HT-29 (cell line): ENCODE results near the gene COX19. TPM values are rescaled to one million over a fixed set of nuclear protein-coding genes. Genes with fewer than 3 reads are reported as not detected.
"Not testable (repeated sequence)": the region's sequence is repeated elsewhere in the genome, so short reads cannot be mapped to it uniquely, and the experiment has no call there.

Experiments
- DNase-seq: peaks from one replicate; pipeline ENCODE4 v3.0.0-alpha.2; 2015; ENCODE audit warnings: low spot score
- total RNA-seq: library from RNA; depleted of rRNA; stranded (reverse); fragments of >200 nt; shearing (Covaris generic); gene quantifications from 2 replicates; pipeline ENCODE4 v1.2.3, GENCODE V29; 2014

Gene COX19
- total RNA-seq, 1 experiment from 2014 or later: 21.6 TPM

- peak; percentile 87 for DNase-seq
These were observed 28.9 kb downstream of the COX19 start for GRCh38 chr7:946256-946996.

GRCh38 chr7:945556-946255, 29.6 kb downstream of the COX19 start:
- peak; percentile 100 for DNase-seq

- no peak for DNase-seq
These were observed 30.2 kb downstream of the COX19 start for GRCh38 chr7:945147-945555.

- peak; percentile 41 for DNase-seq
These were observed 30.6 kb downstream of the COX19 start for GRCh38 chr7:944744-945143.

- DNase-seq: not testable (repeated sequence)
These were observed 31.6 kb downstream of the COX19 start for GRCh38 chr7:943793-944192.

- no peak for DNase-seq
These were observed 34.5 kb downstream of the COX19 start for GRCh38 chr7:940599-941408.

GRCh38 chr7:939843-940242, 35.5 kb downstream of the COX19 start:
- DNase-seq: no peak

- no peak for DNase-seq
These were observed 36.7 kb downstream of the COX19 start for GRCh38 chr7:938546-939185.

GRCh38 chr7:937856-938484, 37.4 kb downstream of the COX19 start:
- DNase-seq: no peak

GRCh38 chr7:936386-937054, 38.8 kb downstream of the COX19 start:
- no peak for DNase-seq

- no peak for DNase-seq
These were observed 39.4 kb downstream of the COX19 start for GRCh38 chr7:935874-936385.

GRCh38 chr7:935164-935873, 40.0 kb downstream of the COX19 start:
- no peak for DNase-seq

GRCh38 chr7:934469-935163, 40.7 kb downstream of the COX19 start:
- DNase-seq: no peak

GRCh38 chr7:932651-932975, 42.7 kb downstream of the COX19 start:
- DNase-seq: no peak

GRCh38 chr7:931871-932650, 43.3 kb downstream of the COX19 start:
- DNase-seq: no peak

- DNase-seq: no peak
These were observed 44.2 kb downstream of the COX19 start for GRCh38 chr7:930975-931758.

GRCh38 chr7:929311-929711, 46.0 kb downstream of the COX19 start:
- DNase-seq: no peak
